ENCODE results near the gene PHAX.

PHAX gene

DNA sequence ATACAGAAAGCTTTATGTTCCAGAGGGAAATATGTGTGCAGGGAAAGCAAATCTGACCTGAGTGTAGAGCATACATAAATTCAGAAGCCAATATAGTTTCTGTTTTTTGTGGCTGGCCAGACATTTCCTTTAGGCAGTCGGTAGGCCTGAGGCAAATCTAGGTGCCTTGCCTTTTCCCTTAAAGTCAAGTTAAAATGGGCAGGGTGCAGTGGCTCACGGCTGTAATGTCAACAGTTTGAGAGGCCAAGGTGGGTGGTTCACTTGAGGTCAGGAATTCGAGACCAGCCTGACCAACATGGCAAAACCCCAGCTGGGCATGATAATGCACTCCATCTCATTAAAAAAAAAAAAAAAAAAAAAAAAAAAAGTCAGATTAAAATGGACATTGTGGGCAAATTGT lies 31.2 kb downstream of the PHAX start:
- H3K4me1 Mint-ChIP-seq, result no peaks in the 10 kb centered on the region
- no peaks in the 10 kb centered on the region for H3K9me3 Mint-ChIP-seq
- TF ChIP-seq, protein P1, sequence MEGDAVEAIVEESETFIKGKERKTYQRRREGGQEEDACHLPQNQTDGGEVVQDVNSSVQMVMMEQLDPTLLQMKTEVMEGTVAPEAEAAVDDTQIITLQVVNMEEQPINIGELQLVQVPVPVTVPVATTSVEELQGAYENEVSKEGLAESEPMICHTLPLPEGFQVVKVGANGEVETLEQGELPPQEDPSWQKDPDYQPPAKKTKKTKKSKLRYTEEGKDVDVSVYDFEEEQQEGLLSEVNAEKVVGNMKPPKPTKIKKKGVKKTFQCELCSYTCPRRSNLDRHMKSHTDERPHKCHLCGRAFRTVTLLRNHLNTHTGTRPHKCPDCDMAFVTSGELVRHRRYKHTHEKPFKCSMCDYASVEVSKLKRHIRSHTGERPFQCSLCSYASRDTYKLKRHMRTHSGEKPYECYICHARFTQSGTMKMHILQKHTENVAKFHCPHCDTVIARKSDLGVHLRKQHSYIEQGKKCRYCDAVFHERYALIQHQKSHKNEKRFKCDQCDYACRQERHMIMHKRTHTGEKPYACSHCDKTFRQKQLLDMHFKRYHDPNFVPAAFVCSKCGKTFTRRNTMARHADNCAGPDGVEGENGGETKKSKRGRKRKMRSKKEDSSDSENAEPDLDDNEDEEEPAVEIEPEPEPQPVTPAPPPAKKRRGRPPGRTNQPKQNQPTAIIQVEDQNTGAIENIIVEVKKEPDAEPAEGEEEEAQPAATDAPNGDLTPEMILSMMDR (IDR thresholded peaks at IDR 0.05; ENCODE audit: unreplicated experiment in 3 of 3), result no peak
- no peak overlapping the region for H3K4me3 Mint-ChIP-seq
- H3K27me3 Mint-ChIP-seq (ENCODE audit: low read depth), result no peaks in the 10 kb centered on the region
- no peaks in the 10 kb centered on the region for H3K36me3 Mint-ChIP-seq (ENCODE audit: low read depth)
- H3K27ac Mint-ChIP-seq, result no peak overlapping the region

DNA sequence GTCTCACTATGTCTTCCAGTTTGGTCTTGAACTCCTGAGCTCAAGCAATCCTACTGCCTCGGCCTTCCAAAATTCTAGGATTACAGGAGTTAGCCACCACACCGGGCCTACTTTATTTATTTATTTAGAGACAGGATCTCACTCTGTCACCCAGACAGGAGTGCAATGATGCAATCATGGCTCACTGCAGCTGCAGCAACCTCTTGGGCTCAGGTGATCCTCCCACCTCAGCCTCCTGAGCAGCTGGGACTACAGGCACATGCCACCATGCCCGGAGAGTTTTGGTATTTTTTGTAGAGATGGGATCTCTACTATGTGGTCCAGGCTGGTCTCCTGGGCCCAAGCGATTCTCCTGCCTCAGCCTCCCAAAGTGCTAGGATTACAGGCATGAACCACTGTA lies 32.8 kb downstream of the PHAX start:
- no peaks in the 10 kb centered on the region for H3K27me3 Mint-ChIP-seq (ENCODE audit: low read depth)
- H3K4me1 Mint-ChIP-seq, result no peaks in the 10 kb centered on the region
- TF ChIP-seq, protein P1 (IDR thresholded peaks at IDR 0.05; ENCODE audit: unreplicated experiment in 3 of 3), result no peak
- no peaks in the 10 kb centered on the region for H3K9me3 Mint-ChIP-seq
- no peak overlapping the region for H3K4me3 Mint-ChIP-seq
- no peaks in the 10 kb centered on the region for H3K36me3 Mint-ChIP-seq (ENCODE audit: low read depth)
- H3K27ac Mint-ChIP-seq, result no peak overlapping the region

DNA sequence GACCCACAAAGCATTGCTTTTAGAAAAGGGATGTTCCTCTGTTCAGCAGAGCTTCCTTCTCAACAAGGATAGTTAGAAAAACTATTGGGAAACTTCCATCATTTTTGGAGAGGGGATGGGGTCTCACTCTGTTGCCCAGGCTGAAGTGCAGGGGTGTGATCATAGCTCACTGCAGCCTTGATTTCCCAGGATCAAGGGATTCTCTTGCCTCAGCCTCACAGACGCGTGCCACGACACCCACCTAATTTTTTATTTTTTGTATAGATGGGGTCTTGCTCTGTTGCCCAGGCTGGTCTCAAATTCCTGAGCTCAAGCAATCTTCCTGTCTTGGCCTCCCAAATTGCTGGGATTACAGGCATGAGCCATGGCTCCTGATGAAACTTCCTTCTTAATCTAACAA lies 34.8 kb downstream of the PHAX start:
- Mint-ChIP-seq H3K9me3 (no peaks in the 10 kb centered on the region), H3K4me1 (no peaks in the 10 kb centered on the region), H3K36me3 (ENCODE audit: low read depth) (no peaks in the 10 kb centered on the region), H3K4me3 (no peak overlapping the region), H3K27ac (no peak overlapping the region), H3K27me3 (ENCODE audit: low read depth) (no peaks in the 10 kb centered on the region)
- TF ChIP-seq, protein P1 (IDR thresholded peaks at IDR 0.05; ENCODE audit: unreplicated experiment in 3 of 3), result no peak

DNA sequence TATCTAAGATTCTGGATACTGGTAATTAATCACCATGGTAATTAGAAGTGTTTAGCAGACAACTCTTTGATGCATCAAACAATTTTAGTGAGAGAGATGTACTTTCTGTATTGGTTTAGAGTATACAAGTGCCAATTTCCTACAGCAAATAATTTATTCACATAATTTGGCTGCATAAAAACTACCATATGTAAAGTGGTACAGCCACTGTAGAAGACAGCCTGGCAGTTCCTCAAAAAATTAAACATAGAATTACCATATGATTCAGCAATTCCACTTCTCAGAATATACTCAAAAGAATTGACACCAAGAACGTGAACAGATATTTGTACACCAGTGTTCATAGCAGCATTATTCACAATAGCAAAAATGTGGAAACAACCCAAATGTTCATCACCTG lies 36.2 kb downstream of the PHAX start:
- TF ChIP-seq, protein P1 (IDR thresholded peaks at IDR 0.05; ENCODE audit: unreplicated experiment in 3 of 3), result no peak
- no peaks in the 10 kb centered on the region for H3K4me1 Mint-ChIP-seq
- H3K27ac Mint-ChIP-seq, result no peak overlapping the region
- no peak overlapping the region for H3K4me3 Mint-ChIP-seq
- no peaks in the 10 kb centered on the region for H3K36me3 Mint-ChIP-seq (ENCODE audit: low read depth)
- no peaks in the 10 kb centered on the region for H3K27me3 Mint-ChIP-seq (ENCODE audit: low read depth)
- H3K9me3 Mint-ChIP-seq, result no peaks in the 10 kb centered on the region

DNA sequence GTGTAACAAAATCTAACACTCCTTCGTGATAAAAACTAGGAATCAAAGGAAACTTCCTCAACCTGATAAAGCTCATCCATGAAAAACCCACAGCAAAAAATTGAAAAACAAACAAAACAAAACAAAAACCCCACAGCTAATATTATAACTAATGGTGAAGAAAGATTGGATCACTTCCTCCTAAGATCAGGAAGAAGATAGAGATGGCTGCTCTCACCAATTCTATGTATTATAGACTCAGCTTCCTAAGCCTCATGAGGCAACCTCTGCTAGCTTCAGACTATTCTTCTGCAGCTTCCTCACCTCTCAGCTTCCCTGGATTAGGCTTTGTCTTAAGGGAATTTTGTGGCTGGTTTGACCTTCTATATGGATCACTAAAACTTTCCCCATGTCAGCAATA lies 40.1 kb downstream of the PHAX start:
- H3K27ac Mint-ChIP-seq, result no peak overlapping the region
- no peaks in the 10 kb centered on the region for H3K4me1 Mint-ChIP-seq
- H3K27me3 Mint-ChIP-seq (ENCODE audit: low read depth), result no peaks in the 10 kb centered on the region
- TF ChIP-seq, protein P1 (IDR thresholded peaks at IDR 0.05; ENCODE audit: unreplicated experiment in 3 of 3), result no peak
- H3K4me3 Mint-ChIP-seq, result no peak overlapping the region
- H3K36me3 Mint-ChIP-seq (ENCODE audit: low read depth), result no peaks in the 10 kb centered on the region
- H3K9me3 Mint-ChIP-seq, result peaks cover 6% of the 10 kb centered on the region

DNA sequence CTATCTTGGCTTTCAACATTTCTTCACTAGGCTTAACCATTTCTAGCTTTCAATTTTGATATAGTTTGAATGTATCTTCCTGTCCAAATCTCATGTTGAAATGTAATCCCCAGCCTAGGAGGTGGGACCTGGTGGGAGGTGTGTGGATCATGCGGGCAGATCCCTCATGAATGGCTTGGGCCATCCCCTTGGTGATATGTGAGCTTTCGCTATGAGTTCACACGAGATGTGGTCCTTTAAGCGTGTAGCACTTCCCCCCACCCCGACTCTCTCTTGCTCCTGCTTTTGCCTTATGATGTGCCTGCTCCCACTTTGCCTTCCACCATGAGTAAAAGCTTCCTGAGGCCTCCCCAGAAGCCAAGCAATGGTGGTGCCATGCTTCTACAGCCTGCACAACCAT lies 40.6 kb downstream of the PHAX start:
- H3K27ac Mint-ChIP-seq, result no peak overlapping the region
- H3K4me1 Mint-ChIP-seq, result no peaks in the 10 kb centered on the region
- no peaks in the 10 kb centered on the region for H3K27me3 Mint-ChIP-seq (ENCODE audit: low read depth)
- no peaks in the 10 kb centered on the region for H3K36me3 Mint-ChIP-seq (ENCODE audit: low read depth)
- TF ChIP-seq, protein P1 (IDR thresholded peaks at IDR 0.05; ENCODE audit: unreplicated experiment in 3 of 3), result no peak
- no peak overlapping the region for H3K4me3 Mint-ChIP-seq
- H3K9me3 Mint-ChIP-seq, result peaks cover 6% of the 10 kb centered on the region
